ENCODE measurements around the gene SLC24A3.

DNA sequence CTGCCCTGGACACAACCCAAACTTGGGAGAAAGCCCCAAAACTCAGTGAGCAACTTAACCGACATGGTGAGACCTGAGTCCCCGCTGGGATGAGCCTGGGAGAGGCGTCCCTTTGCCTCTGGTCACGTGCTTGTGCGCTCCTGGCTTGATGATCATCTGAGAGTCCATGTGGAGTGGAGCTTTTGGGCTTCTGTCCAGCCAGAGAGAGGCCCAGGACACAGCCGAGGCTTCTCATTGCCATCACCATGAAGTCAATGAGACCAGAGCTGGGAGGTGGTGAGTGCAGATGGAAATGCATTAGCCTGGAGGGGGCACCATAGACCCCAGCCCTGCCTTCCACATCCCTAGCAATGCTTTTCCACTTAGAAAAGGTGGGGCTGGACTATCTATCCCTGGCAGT is 250.0 kb downstream of the SLC24A3 start:
- TF ChIP-seq, protein P1, sequence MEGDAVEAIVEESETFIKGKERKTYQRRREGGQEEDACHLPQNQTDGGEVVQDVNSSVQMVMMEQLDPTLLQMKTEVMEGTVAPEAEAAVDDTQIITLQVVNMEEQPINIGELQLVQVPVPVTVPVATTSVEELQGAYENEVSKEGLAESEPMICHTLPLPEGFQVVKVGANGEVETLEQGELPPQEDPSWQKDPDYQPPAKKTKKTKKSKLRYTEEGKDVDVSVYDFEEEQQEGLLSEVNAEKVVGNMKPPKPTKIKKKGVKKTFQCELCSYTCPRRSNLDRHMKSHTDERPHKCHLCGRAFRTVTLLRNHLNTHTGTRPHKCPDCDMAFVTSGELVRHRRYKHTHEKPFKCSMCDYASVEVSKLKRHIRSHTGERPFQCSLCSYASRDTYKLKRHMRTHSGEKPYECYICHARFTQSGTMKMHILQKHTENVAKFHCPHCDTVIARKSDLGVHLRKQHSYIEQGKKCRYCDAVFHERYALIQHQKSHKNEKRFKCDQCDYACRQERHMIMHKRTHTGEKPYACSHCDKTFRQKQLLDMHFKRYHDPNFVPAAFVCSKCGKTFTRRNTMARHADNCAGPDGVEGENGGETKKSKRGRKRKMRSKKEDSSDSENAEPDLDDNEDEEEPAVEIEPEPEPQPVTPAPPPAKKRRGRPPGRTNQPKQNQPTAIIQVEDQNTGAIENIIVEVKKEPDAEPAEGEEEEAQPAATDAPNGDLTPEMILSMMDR (conservative IDR thresholded peaks at IDR 0.05; ENCODE audit: low read length): peak; percentile 28
- TF ChIP-seq EZH2phosphoT487 (IDR thresholded peaks at IDR 0.05; ENCODE audit: borderline replicate concordance): no peak
